SU-DHL-6 (cell line): Measurements from ENCODE around the gene SRD5A1.

Source experiments
- H2AFZ ChIP-seq: fragments of 200-600 bp; sonication (generic); 2 replicates; pipeline ENCODE4 v1.6.1; 2014; ENCODE audit warnings: low read depth, mild to moderate bottlenecking, moderate library complexity, mixed read lengths, antibody characterized with exemption, low read length; ENCODE audit not compliant: severe bottlenecking
- H3F3A ChIP-seq: fragments of 200-600 bp; shearing (Covaris generic); 2 replicates; pipeline ENCODE4 v1.6.0; 2016; ENCODE audit warnings: antibody characterized with exemption, mild to moderate bottlenecking; ENCODE audit not compliant: insufficient read depth
- H3K27ac ChIP-seq: fragments of 200-600 bp; sonication (generic); 2 replicates; pipeline ENCODE4 v1.5.1; 2016; ENCODE audit warnings: low read depth, mild to moderate bottlenecking, low read length, moderate library complexity, mixed read lengths
- H3K27me3 ChIP-seq: fragments of 200-600 bp; sonication (generic), shearing (Covaris generic); 2 replicates; pipeline ENCODE4 v1.6.0; 2014; ENCODE audit warnings: mild to moderate bottlenecking, low read length
- H3K36me3 ChIP-seq: fragments of 200-600 bp; sonication (generic); 2 replicates; pipeline ENCODE4 v1.6.1; 2014; ENCODE audit warnings: mild to moderate bottlenecking, low read length, mixed read lengths
- H3K4me2 ChIP-seq: fragments of 300-600, 200-600 bp; shearing (Covaris generic), sonication (generic); 2 replicates; pipeline ENCODE4 v1.6.0; 2014; ENCODE audit warnings: low read length, low read depth, mild to moderate bottlenecking; ENCODE audit not compliant: poor library complexity, severe bottlenecking
- H3K4me3 ChIP-seq: fragments of 200-600 bp; sonication (generic); 2 replicates; pipeline ENCODE4 v1.5.1; 2014; ENCODE audit warnings: antibody characterized with exemption, low read length, mild to moderate bottlenecking, mixed read lengths; ENCODE audit not compliant: insufficient read depth, poor library complexity, severe bottlenecking
- H3K79me2 ChIP-seq: fragments of 200-600 bp; sonication (generic); 2 replicates; pipeline ENCODE4 v1.6.1; 2014; ENCODE audit warnings: mild to moderate bottlenecking, low read length, moderate library complexity; ENCODE audit not compliant: insufficient read depth
- H3K9ac ChIP-seq: fragments of 200-600 bp; sonication (generic); 2 replicates; pipeline ENCODE4 v1.7.0; 2014; ENCODE audit warnings: mild to moderate bottlenecking, low read length
- H3K9me2 ChIP-seq: fragments of 200-600 bp; sonication (generic); replicated peaks from 2 replicates; pipeline ENCODE4 v1.6.1; 2014; ENCODE audit warnings: low read length; ENCODE audit not compliant: insufficient read depth
- H3K9me3 ChIP-seq: fragments of 200-600 bp; sonication (generic); 2 replicates; pipeline ENCODE4 v1.6.1; 2014; ENCODE audit warnings: low read length, mixed read lengths; ENCODE audit not compliant: insufficient read depth
- H4K20me1 ChIP-seq: fragments of 200-600 bp; sonication (generic); 2 replicates; pipeline ENCODE4 v1.6.1; 2014; ENCODE audit warnings: low read depth, mild to moderate bottlenecking, antibody characterized with exemption, low read length, moderate library complexity, mixed read lengths
- EZH2phosphoT487 ChIP-seq: fragments of 200-600 bp; sonication (generic), shearing (Covaris generic); conservative IDR thresholded peaks from 2 replicates; pipeline ENCODE4 v1.6.1; 2018; ENCODE audit warnings: mild to moderate bottlenecking, antibody characterized with exemption, low read length, moderate library complexity, mixed read lengths
- TF ChIP-seq, protein P1 (sequence below): fragments of 200-600 bp; sonication (generic); IDR thresholded peaks from one replicate; pipeline ENCODE4 v1.5.1; 2017; ENCODE audit warnings: antibody characterized with exemption, mild to moderate bottlenecking, low read length, moderate library complexity; ENCODE audit not compliant: insufficient read depth, poor library complexity, severe bottlenecking

The SRD5A1 gene

GRCh38 chr5:6595405-6595804 lies 37.8 kb upstream of the SRD5A1 start:
- H2AFZ ChIP-seq = no peak overlapping the region
- peaks cover 7% of the 10 kb centered on the region; the same call in 1 of the 2 replicates for H3K36me3 ChIP-seq
- H3K27ac ChIP-seq = no peak overlapping the region
- no peak overlapping the region for H3K4me2 ChIP-seq
- H3K27me3 ChIP-seq = no peaks in the 10 kb centered on the region
- no peaks in the 10 kb centered on the region for H3K9me3 ChIP-seq
- H3K9ac ChIP-seq = no peak overlapping the region
- no peaks in the 10 kb centered on the region for H3K79me2 ChIP-seq
- no peak overlapping the region for H3K4me3 ChIP-seq
- no peaks in the 10 kb centered on the region for H4K20me1 ChIP-seq
- no peaks in the 10 kb centered on the region for H3F3A ChIP-seq
- TF ChIP-seq, protein P1, sequence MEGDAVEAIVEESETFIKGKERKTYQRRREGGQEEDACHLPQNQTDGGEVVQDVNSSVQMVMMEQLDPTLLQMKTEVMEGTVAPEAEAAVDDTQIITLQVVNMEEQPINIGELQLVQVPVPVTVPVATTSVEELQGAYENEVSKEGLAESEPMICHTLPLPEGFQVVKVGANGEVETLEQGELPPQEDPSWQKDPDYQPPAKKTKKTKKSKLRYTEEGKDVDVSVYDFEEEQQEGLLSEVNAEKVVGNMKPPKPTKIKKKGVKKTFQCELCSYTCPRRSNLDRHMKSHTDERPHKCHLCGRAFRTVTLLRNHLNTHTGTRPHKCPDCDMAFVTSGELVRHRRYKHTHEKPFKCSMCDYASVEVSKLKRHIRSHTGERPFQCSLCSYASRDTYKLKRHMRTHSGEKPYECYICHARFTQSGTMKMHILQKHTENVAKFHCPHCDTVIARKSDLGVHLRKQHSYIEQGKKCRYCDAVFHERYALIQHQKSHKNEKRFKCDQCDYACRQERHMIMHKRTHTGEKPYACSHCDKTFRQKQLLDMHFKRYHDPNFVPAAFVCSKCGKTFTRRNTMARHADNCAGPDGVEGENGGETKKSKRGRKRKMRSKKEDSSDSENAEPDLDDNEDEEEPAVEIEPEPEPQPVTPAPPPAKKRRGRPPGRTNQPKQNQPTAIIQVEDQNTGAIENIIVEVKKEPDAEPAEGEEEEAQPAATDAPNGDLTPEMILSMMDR = no peak
- TF ChIP-seq EZH2phosphoT487 = no peak
- no peaks in the 10 kb centered on the region for H3K9me2 ChIP-seq

DNA sequence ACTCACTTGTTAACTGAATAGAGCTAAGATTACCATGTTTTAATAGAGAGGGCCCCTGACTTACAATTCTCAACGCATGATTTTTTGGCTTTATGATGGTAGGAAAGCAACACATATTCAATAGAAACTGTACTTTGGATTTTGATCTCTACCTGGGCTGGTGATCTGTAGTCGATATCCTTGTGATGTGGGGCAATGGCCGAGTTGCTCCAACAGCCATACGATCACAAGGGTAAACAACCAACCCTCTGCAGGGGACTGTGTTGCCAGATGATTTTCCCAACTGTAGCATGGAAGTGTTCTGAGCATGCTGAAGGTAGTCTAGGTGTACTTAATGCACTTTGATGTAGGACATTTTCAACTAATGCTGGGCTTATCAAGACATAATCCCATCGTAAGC lies 36.9 kb upstream of the SRD5A1 start:
- Histone ChIP-seq H3K9me3 (no peaks in the 10 kb centered on the region), H3K36me3 (peaks cover 7% of the 10 kb centered on the region; the same call in 1 of the 2 replicates), H3F3A (no peaks in the 10 kb centered on the region), H2AFZ (no peak overlapping the region), H3K79me2 (no peaks in the 10 kb centered on the region), H4K20me1 (no peaks in the 10 kb centered on the region), H3K4me2 (no peak overlapping the region), H3K9me2 (no peaks in the 10 kb centered on the region), H3K4me3 (no peak overlapping the region), H3K27me3 (no peaks in the 10 kb centered on the region), H3K27ac (no peak overlapping the region), H3K9ac (no peak overlapping the region)
- no peak for TF ChIP-seq EZH2phosphoT487
- TF ChIP-seq, protein P1 = no peak

- Histone ChIP-seq H3K79me2 (no peaks in the 10 kb centered on the region), H3K9ac (no peak overlapping the region), H3F3A (no peaks in the 10 kb centered on the region), H2AFZ (no peak overlapping the region), H3K9me2 (no peaks in the 10 kb centered on the region), H3K27me3 (no peaks in the 10 kb centered on the region), H3K4me2 (no peak overlapping the region), H3K36me3 (peaks cover 9% of the 10 kb centered on the region; the same call in 1 of the 2 replicates), H3K27ac (no peak overlapping the region), H3K4me3 (no peak overlapping the region), H3K9me3 (no peaks in the 10 kb centered on the region), H4K20me1 (no peaks in the 10 kb centered on the region)
- no peak for TF ChIP-seq EZH2phosphoT487
Observed at GRCh38 chr5:6597557-6597956, 35.7 kb upstream of the SRD5A1 start.

DNA sequence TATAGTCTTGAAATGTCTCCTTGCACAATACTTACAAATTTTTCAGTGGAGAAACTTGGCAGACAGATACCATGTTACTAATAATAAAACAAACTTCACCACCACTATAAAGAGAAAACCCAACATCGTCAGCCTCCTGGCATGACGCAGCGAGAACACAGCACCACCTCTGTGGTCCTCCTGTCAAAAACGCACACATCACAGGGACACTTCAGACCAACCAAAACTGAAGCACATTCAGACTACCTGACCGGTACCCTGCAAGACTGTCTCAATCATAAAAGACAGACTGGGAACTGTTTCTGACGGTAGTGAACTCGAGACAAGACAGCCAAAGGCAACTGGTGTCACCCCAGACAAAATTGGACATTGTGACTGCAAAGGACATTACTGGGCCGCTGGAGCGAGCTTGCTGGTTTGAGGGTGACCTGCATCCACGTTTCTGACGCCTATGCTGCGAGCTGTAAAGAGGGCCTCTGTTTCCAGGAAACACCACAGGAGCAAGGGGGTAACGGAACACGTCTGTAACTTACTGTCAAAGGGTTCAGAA lies 34.8 kb upstream of the SRD5A1 start:
- TF ChIP-seq, protein P1 = no peak
- no peaks in the 10 kb centered on the region for H3K79me2 ChIP-seq
- no peaks in the 10 kb centered on the region for H4K20me1 ChIP-seq

More for the DNA sequence above, 34.8 kb upstream of the SRD5A1 start:
- H3K9me3 ChIP-seq = no peaks in the 10 kb centered on the region
- no peaks in the 10 kb centered on the region for H3K9me2 ChIP-seq
- H3K27ac ChIP-seq = no peak overlapping the region
- H2AFZ ChIP-seq = no peak overlapping the region
- peaks cover 15% of the 10 kb centered on the region; the same call in 1 of the 2 replicates for H3K36me3 ChIP-seq
- H3F3A ChIP-seq = no peaks in the 10 kb centered on the region
- H3K9ac ChIP-seq = no peak overlapping the region
- no peaks in the 10 kb centered on the region for H3K27me3 ChIP-seq
- H3K4me2 ChIP-seq = no peak overlapping the region
- no peak overlapping the region for H3K4me3 ChIP-seq
